Thyroid gland (tissue), 4 donors: ENCODE results near the gene ITGAV.

Source experiments
- POLR2A ChIP-seq, 2 donors: fragments of 450-650 bp; IDR thresholded peaks; one replicate each; pipeline ENCODE4 v1.6.1; 2017; ENCODE audit warnings: antibody characterized with exemption in 2 of 2, mild to moderate bottlenecking in 2 of 2, moderate library complexity in 1 of 2
- TF ChIP-seq, protein P1 (sequence below), 6 experiments: fragments of 200-600 bp in 3 of 6; fragments of 450-650 bp in 3 of 6; sonication (generic) in 3 of 6; IDR thresholded peaks; one replicate each; pipeline ENCODE4 v1.5.1; 2016 to 2019; ENCODE audit warnings: antibody characterized with exemption in 6 of 6, mild to moderate bottlenecking in 2 of 6, inconsistent platforms in 1 of 6, moderate library complexity in 1 of 6

DNA sequence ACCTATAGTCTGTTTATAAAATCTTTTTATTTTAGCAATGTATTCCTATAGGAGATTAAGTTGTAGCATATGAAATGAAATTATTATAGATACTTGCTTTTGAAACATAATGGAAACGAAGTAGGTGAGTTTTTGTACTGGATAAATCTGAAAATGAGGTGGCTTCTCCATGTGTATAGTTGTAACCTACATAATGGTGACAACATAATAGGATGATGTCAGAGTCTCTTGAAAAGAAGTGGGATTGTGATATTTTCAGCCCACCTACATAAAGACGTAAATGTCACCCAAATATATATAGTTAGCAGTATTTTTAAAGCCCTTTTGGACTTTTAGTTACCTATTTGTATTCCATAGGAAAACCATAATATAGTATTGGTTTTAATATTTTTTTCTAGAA is 138.8 kb downstream of the ITGAV start:
- TF ChIP-seq POLR2A (IDR thresholded peaks at IDR 0.05), result no peak
- TF ChIP-seq, protein P1, sequence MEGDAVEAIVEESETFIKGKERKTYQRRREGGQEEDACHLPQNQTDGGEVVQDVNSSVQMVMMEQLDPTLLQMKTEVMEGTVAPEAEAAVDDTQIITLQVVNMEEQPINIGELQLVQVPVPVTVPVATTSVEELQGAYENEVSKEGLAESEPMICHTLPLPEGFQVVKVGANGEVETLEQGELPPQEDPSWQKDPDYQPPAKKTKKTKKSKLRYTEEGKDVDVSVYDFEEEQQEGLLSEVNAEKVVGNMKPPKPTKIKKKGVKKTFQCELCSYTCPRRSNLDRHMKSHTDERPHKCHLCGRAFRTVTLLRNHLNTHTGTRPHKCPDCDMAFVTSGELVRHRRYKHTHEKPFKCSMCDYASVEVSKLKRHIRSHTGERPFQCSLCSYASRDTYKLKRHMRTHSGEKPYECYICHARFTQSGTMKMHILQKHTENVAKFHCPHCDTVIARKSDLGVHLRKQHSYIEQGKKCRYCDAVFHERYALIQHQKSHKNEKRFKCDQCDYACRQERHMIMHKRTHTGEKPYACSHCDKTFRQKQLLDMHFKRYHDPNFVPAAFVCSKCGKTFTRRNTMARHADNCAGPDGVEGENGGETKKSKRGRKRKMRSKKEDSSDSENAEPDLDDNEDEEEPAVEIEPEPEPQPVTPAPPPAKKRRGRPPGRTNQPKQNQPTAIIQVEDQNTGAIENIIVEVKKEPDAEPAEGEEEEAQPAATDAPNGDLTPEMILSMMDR (IDR thresholded peaks at IDR 0.05), result no peak
